Right ventricle myocardium inferior (tissue), 1 donor: ENCODE data around the gene PMIS2. TPM values are rescaled to one million over a fixed set of nuclear protein-coding genes. Genes with fewer than 3 reads are reported as not detected.
A peak's percentile ranks its signal among the peaks of the same experiment; 100 is the strongest.

ENCODE experiments used
- ATAC-seq: fragments of 200-7000 bp; cut with Tn5 transposase; one replicate; pipeline ENCODE4 v1.9.1; 2020; ENCODE audit warnings: mild to moderate bottlenecking, moderate library complexity
- DNase-seq: peaks from one replicate; pipeline ENCODE4 v3.0.0; 2021; ENCODE audit errors: missing footprints
- intact Hi-C: fragments of 100-400 bp; cut with DNase I; formaldehyde crosslinking; loops from one replicate; pipeline ENCODE4 v1.11.0; 2022
- long read RNA-seq: library from polyadenylated mRNA; unstranded; transcript quantifications from one replicate; pipeline ENCODE4 v2.0.0, GENCODE V29; 2021
- total RNA-seq: library from RNA; stranded (reverse); fragmentation: NEBNext Ultra II Directional; extraction: Animal tissue kit (Norgen Biotek cat#: 25700); gene quantifications from one replicate; pipeline ENCODE4 v1.2.1, GENCODE V29; 2021
- donor health status: DM: no; HTN: yes; CAD: no; lungs with severe emphysema.

The PMIS2 gene
- not detected for total RNA-seq
- long read RNA-seq: 0 reads

DNA sequence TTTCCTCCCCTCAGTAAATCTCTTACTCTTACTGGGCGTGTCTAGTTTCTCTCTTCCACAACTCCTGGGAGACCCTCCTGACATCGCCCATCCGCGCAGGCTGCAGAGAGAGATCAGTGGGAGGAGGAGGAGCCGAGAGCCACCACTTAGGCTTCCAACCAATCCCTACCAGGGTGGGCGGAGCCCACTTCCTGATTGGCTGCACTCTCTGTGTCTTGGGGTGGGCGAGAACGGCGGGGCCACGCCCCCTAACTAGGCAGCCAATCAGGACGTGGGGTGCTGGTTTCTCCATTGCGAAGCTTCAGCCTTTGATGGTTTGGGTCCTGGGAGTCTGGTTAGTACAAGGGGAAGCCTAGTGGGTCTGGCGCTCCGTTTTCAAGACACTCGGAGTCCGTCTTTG lies at the start of gene PMIS2:
Gene PMIS2 (plus strand): TSS at position 326 of the 400 bp plus-strand sequence. CDS start 87 bp downstream, outside the sequence.
- peak; percentile 67 for DNase-seq
- intact Hi-C loops: no loop called here
- ATAC-seq: no peak

DNA sequence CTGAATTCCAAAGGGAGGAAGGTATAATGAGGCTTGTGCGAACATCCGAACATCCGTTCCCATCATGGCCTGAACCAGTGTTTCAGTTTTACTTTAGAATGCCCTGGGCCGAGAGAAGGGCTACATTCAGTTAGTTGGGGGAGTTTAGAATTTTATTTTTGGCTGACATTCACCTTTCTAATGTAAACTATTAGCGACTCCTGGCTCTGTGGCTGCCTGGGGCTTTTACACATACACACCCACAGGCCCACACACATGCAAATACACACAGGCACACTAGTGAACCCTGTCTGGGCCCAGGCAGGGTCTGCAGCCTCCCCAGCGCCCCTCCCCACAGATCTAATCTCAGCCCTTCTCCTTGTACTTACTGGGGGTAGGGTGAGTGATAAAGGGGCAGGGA lies 46.7 kb upstream of the PMIS2 start:
- DNase-seq: no peak
- ATAC-seq: no peak
- intact Hi-C loops: no loop called here

DNA sequence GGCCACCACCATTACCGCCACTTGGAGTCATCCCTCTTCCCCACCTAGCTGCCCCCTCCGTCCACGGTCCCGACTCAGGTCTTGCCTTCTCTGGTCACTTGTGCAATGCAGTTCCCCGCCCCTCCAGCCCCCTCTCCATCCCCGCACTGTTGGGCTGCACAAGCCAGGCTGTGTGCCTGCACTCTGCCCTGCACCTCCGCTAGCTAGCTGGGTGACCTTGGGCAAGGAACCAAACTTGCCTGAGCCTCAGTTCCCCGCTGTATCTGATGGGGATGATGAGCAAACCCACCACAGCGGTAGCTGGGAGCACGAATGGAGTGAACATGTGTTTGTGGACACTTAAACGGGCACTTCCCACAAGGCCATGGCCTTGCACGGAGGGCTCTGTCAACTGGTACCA lies 46.1 kb upstream of the PMIS2 start:
- DNase-seq (no peak), ATAC-seq (no peak)
- intact Hi-C loops: no loop called here

DNA sequence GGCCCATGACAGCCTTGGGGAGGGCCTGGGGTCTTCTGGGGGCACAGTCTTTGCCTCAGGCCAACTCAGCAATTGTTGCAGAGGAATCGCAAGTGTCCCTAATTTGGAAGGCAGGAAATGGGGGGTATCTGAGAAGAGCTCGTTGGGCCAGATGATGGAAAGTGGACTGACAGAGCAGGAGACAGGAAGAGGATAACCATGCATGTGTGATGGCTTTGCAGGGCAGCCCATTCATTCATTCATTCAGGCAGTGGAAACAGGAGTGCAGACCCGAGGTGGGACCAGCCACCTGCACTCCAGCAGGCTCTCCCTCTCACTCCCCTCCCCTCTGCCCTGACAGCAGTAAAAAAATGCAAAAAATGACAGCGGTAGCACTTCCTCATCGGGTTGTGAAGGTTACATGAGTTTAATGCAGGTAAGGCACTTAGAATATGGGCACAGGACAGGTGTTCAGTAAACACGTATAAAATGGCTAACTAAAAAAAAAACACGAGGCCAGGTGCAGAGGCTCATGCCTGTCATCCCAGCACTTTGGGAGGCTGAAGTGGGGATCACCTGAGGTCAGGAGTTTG lies 45.5 kb upstream of the PMIS2 start:
- ATAC-seq (no peak), DNase-seq (no peak)
- intact Hi-C loops: no loop called here

DNA sequence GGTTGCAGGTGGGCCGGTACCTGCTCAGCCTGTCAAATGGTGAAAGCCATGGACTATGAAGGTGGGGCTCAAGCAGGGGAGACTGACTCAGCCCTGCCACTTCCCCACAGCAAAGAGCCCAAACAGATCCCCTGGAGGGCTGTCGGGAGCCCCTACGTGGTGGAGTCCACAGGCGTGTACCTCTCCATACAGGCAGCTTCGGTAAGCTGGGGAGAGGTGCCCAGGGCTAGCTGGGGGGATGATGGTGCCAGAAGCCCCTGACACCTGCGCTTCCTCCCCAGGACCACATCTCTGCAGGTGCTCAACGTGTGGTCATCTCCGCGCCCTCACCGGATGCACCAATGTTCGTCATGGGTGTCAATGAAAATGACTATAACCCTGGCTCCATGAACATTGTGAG lies 43.8 kb upstream of the PMIS2 start:
- DNase-seq (no peak), ATAC-seq (no peak)
- intact Hi-C loops: no loop called here

DNA sequence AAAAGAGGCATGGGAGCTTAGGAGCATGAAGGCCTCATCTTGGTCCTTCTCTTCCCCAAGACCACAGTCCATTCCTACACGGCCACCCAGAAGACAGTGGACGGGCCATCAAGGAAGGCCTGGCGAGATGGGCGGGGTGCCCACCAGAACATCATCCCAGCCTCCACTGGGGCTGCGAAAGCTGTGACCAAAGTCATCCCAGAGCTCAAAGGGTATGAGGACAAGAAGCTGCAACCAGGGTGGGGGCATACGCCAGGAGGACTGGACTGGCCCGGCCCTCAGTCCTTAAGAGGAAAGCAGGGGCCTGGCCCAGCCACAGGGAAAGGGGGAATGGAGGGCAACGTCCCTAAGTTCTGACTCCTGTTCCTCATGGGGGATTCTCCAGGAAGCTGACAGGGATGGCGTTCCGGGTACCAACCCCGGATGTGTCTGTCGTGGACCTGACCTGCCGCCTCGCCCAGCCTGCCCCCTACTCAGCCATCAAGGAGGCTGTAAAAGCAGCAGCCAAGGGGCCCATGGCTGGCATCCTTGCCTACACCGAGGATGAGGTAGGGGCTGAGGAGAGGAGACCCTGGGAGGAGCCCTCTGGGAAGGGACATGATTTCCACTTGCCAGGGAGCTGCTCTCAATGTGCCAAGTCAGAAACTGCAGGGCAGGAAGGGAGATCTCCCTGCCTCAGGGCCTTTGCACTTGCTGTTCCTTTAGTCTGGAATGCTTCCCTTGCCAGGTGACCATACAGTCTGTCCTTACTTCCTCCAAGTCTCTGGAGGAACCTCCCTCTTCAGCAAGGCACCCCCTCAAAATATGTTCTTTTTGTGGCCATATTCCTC lies 42.5 kb upstream of the PMIS2 start:
- no peak for DNase-seq
- intact Hi-C loops: no loop called here
- ATAC-seq: no peak

DNA sequence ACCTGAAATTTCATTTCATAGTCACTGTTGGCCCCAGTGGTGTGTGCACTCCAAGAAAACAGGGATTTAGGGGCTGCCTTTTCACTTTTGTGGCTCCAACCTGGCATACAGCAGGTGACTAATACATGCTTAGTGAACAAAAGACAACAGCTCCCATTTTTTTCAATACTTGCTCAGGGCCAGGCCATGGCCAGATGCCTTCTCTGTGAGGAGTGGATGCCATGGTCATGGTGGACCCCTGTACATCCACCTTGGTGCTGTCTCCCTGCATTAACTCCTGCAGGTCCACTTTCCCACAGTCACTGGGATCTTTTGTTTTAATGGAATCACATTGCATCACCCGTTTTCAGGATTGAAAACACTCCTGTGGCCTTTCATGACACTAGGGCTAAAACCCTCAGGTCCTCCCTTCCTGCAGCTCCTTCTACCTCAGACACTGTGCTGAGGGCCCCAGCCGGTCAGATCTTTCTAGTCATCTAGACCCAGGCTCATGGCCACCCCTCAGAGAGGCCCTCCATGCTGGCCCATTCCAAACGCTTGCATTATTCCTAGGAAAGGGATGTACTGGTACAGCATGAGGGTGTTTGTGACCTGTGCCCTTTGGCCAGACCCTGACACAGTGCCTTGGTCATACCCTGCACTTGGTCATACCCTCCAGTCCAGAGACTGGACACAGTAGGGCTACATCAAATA lies 41.7 kb upstream of the PMIS2 start:
- DNase-seq (no peak), ATAC-seq (no peak)
- intact Hi-C loops: no loop called here

DNA sequence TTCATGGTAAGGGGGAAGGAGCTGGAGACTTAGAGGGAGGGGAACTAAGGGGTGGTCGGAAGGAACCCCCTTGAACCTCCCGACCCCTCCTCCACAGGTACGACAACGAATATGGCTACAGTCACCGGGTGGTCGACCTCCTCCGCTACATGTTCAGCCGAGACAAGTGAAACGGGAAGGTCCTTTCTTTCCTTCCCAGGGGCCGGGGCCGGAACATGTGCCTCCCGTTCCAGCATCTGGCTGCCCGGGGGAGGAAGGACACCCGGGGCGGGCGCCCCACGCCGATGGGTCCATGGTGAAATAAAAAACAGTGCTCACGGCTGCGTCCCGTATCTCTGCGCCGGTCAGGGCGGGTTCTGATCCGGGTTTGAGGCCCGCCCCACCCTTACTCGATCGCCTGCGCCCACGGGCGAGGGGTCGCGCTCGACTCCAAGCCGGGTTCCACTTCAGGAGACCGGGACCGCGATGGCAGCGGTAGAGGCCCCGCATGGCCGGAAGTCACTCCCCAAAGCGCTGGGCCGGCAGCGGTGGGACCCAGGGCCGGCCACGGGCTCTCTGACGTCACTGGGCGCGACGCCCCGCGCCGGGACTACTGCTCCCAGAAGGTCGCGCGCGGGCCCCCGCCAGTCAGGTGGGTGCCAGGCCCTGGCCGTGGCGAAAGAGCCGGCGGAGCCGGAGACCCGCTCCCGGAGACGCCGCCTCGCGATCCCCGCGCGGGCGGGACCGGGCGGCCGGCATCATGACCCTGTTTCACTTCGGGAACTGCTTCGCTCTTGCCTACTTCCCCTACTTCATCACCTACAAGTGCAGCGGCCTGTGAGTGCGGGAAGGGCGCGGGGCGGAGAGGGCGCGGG lies 40.7 kb upstream of the PMIS2 start, which contains the start of gene TMEM147:
Gene TMEM147 (plus strand): TSS at position 626 of the 854 bp plus-strand sequence. CDS start 114 bp downstream, at position 740.
- DNase-seq (peak; percentile 98), ATAC-seq (peak; percentile 98)
- intact Hi-C loops: loop anchor here (5.0 kb wide), 1 partner anchor 82 kb away; the partner anchor contains the start of gene RBM42

DNA sequence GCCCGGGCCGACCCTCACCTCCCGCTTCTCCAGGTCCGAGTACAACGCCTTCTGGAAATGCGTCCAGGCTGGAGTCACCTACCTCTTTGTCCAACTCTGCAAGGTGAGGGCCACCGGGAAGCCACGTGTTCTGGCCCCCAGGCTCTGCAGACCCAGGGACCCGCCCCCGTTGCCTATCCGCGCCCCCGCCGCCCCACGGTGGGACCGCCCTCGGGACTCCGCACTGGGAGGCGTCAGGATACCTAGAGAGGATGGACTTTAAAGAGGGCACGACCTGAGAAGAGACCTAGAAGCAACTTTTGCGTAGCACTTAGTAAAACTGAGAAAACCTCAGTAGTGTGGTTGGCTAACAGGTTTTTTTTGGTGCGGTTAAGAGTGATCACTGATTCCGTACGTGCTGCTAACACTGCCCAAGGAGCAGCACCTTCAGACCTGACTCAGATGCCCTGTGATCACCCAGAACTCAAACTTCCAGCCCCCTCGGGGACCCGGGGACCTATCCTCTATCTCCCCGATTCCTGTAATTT lies 40.1 kb upstream of the PMIS2 start:
- ATAC-seq (peak; percentile 37), DNase-seq (no peak)
- intact Hi-C loops: loop anchor here (5.0 kb wide), 1 partner anchor 81 kb away; the partner anchor contains the start of gene RBM42

DNA sequence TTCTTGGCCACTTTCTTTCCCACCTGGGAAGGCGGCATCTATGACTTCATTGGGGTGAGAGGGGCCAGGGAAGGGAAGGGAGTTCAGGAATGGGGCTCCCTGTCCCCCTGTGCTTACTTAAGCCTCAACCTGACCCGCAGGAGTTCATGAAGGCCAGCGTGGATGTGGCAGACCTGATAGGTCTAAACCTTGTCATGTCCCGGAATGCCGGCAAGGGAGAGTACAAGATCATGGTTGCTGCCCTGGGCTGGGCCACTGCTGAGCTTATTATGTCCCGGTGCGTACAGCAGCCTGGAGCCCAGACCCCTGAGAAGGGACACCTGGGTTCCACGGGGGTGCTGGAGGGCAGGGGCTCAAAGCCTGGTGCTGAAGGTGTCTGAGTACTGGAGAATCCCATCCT lies 39.4 kb upstream of the PMIS2 start:
- intact Hi-C loops: loop anchor here (5.0 kb wide), 1 partner anchor 81 kb away; the partner anchor contains the start of gene RBM42
- DNase-seq (no peak), ATAC-seq (no peak)

DNA sequence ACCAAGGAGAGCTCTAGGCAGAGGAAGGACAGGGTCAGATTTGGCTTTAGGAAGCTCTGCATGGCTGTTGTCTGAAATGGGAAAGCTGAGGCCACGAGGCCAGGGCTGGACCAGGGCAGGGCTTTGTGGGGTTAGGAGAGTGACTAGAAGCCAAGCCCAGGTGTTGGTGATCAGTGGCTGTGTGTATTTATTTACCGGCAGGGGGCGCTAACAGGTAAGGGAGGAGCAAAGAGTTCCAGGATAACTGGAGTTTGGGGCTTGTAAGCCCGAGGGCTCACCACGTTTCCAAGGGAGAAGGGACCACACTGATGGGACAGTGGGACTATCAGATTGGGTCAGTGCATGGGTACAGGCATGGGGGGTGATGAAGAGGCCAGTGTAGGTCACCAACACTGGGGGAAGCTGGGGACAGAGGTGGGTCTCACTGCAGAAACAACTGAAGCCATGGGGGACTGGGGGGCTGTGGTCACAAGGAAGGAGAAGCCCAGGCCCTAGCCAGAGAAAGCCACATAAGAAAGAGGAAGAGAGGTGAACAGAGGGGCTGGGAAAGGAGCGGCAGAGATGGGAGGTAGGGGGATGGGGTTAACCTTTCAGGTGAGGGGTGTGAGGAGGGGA lies 36.7 kb upstream of the PMIS2 start:
- ATAC-seq (no peak), DNase-seq (no peak)
- intact Hi-C loops: loop anchor here (1.0 to 5.0 kb wide), 2 partner anchors 78 to 168 kb away; partner anchors contain the start of gene RBM42

DNA sequence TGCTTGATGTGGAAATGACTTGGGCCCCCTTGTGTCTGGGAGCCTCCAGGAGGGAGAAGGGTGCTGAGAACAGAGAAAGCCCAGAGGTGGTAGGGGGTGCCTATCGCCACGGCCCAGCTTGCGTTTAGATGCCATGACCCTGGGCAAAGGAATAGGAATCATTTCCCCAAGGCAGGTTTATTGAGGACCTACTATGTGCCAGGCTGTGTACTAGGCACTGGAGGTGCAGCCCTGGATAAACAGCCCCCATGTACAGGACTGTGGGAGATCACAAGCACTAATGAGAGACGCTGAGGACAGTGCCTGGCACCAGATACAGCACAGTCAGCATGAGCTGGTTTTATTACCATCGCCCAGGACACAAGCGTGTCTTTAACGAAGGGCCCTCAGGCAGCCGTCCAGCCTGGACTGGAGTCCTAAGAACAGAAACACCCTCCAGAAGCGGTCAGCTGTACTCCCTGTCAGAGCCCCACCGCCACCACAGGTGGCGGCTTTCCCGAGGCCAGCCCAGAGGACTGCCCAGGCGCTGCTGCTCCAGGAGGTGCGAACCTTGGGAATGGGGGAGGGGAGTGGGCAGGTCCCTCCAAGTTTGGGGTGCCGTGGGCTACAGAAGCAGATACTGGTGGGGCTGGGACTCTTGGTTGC lies 36.0 kb upstream of the PMIS2 start:
- DNase-seq (no peak), ATAC-seq (no peak)
- intact Hi-C loops: loop anchor here (1.0 to 5.0 kb wide), 2 partner anchors 77 to 167 kb away; partner anchors contain the start of gene RBM42

DNA sequence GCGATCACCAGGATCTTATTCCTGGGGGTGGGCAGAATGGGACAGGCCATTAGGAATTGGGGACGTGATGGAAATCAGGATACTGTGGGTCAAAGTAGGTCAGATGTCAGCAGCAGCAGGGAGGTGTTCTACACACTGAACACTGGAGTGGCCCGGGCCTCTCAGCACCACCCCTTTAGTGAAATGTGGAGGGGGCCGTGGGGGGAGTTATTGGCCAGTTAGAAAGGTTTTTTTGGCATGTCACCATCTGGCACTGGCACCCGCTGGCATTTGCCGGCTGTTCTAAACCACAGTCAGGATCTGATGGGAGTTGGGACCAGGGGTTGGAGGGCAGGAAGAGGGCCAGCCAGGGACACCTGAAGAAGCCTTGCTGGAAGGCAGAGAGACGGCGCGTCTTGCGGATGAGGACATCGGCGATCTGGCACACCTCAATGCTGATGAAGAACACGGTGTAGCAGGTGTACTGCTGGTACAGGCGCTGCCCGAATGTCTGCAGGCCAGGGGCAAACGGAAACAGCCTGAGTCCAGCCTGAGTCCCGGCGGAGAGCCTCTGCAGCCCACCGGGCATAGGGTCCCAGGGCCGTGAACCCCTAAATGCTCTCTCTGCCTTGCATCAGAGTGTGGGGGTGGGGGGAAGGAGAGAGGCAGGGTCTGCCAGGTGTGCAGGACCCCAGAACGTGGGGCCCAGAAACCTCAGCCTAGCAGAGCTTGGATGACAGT lies 34.7 kb upstream of the PMIS2 start:
- no peak for DNase-seq
- intact Hi-C loops: no loop called here
- no peak for ATAC-seq

DNA sequence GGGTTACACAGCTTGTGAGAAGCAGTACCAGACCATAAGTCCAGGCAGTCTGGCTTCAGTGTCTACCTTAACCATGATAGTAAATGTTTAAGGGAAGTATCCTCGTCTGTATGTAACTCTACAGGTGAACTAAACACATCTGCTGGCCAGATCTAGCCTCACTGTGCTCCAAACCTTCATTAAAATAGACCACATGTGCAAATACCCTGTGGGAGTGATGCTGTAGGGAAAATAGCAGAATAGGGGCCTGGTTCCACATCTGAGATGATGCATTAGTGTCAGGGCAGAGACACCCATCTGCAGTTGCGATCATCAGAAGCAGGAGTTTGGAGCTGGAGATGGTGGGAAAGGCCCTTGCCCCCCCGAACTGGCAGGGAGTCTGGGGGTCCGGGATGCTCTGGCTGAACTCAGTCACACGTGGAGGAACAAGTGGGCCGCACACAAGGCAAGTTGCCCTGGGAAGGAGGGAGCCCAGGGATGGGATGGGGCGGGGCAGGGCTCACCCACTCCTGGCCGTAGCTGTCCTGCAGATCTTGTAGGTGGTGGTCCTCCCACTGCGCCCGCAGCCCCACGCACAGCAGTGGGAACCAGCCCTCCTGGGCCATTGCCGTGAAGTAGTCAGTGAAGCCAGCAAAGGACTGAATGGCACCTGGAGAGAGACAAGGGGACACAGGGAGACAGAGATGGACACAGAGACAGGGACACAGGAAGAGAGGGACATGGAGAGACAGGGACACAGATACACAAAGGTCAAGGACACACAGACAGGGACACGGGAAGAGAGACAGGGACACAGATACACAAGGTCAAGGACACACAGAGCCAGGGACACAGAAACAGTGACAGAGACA lies 33.2 kb upstream of the PMIS2 start:
- intact Hi-C loops: no loop called here
- DNase-seq (no peak), ATAC-seq (no peak)

DNA sequence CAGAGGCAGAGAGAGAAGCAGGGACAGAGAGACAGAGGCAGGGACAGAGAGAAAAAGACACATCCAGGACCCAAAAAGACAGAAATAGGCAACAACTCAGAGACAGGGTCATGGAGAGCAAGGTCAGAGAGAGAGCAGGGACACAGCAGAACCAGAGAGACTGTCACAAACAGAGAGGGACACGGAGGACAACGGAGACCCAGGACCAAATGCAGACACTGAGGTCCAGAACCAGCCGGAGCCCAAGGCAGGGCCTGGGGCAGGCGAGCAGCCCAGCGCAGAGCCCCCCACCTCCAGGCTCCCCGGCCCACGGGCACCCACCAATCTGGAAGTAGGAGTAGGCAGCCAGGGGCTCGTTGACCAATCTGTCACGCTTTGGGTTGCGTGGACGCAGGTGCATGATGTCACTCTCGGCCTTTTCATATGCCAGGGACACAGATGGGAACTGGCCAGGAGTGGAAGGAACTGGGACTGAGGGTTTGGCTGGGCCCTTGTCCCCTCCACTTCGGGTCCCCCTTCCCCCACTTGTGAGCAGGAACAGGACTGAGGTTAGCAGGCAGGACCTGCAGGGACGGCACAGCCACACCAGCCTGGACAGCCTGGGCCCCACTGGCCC lies 32.5 kb upstream of the PMIS2 start:
- DNase-seq (no peak), ATAC-seq (no peak)
- intact Hi-C loops: no loop called here

DNA sequence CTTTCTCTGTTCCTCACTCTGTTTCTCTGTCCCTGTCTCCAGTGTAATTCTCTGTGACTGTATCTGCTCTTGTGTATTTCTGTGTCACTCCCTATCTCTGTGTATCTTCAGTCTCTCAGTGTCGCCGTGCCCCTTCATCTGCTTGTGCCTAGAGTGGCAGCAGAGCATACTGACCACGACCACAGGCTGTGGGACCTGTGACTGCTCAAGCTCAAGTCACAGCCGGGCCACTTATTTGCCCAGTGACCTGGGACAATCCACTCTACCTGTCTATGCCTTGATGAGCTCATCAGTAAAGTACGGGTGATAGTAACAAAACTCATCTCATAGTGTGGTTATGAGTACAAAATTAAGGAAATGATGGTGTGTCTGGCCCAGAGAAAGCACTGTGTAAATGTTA lies 31.9 kb upstream of the PMIS2 start:
- ATAC-seq (no peak), DNase-seq (no peak)
- intact Hi-C loops: no loop called here
